CD4-positive, CD25-positive, alpha-beta regulatory T cell (primary cell): ENCODE results near the gene NFX1. TPM values are rescaled to one million over a fixed set of nuclear protein-coding genes. Genes with fewer than 3 reads are reported as not detected.
"Not testable (repeated sequence)": the region's sequence is repeated elsewhere in the genome, so short reads cannot be mapped to it uniquely, and the experiment has no call there.

ENCODE experiments used
- ATAC-seq, 2 donors: fragments of 150-1000 bp; cut with Tn5 transposase; one replicate each; pipeline ENCODE4 v1.10.0; 2021; ENCODE audit warnings: low read depth in 2 of 2, moderate number of reproducible peaks in 2 of 2, moderate library complexity in 1 of 2
- DNase-seq, 3 donors: peaks; one replicate each; pipeline versions ENCODE4 v3.0.0 to v3.0.0-alpha.2; 2012 to 2022; ENCODE audit warnings: mixed read lengths in 1 of 3
- H3K27ac ChIP-seq: one replicate; pipeline ENCODE4 v1.7.0; 2013; ENCODE audit warnings: mild to moderate bottlenecking, low read length; ENCODE audit not compliant: insufficient read depth, poor library complexity, severe bottlenecking
- H3K27me3 ChIP-seq: one replicate; pipeline ENCODE4 v1.7.0; 2013; ENCODE audit warnings: low read length; ENCODE audit not compliant: control insufficient read depth, insufficient read depth
- H3K36me3 ChIP-seq: one replicate; pipeline ENCODE4 v1.7.0; 2013; ENCODE audit warnings: mild to moderate bottlenecking, low read length, moderate library complexity; ENCODE audit not compliant: control insufficient read depth, insufficient read depth
- H3K4me1 ChIP-seq: 2 replicates; pipeline ENCODE4 v1.7.0; 2013; ENCODE audit warnings: mild to moderate bottlenecking, low read length; ENCODE audit not compliant: insufficient read depth, control insufficient read depth, poor library complexity, severe bottlenecking
- H3K4me3 ChIP-seq: one replicate; pipeline ENCODE4 v1.7.0; 2013; ENCODE audit warnings: low read depth, mild to moderate bottlenecking, low read length, moderate library complexity
- H3K9me3 ChIP-seq, 2 experiments: 1 replicate in 1 of 2; 2 replicates in 1 of 2; pipeline ENCODE4 v1.7.0; 2013; ENCODE audit warnings: low read length in 2 of 2, mild to moderate bottlenecking in 1 of 2, moderate library complexity in 1 of 2; ENCODE audit not compliant: control insufficient read depth in 2 of 2
- H3K27ac Mint-ChIP-seq, 3 donors: one replicate each; pipeline ENCODE4 v1.8.0; 2020 to 2022; ENCODE audit warnings: mild to moderate bottlenecking in 3 of 3, mixed read lengths in 3 of 3, moderate library complexity in 2 of 3
- H3K27me3 Mint-ChIP-seq: one replicate; pipeline ENCODE4 v1.8.0; 2022; ENCODE audit warnings: mild to moderate bottlenecking, mixed read lengths
- H3K36me3 Mint-ChIP-seq: one replicate; pipeline ENCODE4 v1.8.0; 2020; ENCODE audit warnings: mixed read lengths
- H3K4me1 Mint-ChIP-seq, 4 donors: one replicate each; pipeline ENCODE4 v1.8.0; 2020 to 2022; ENCODE audit warnings: mixed read lengths in 4 of 4, mild to moderate bottlenecking in 1 of 4
- H3K4me3 Mint-ChIP-seq, 4 donors: one replicate each; pipeline ENCODE4 v1.8.0; 2020 to 2022; ENCODE audit warnings: mild to moderate bottlenecking in 4 of 4, mixed read lengths in 4 of 4, moderate library complexity in 3 of 4
- H3K9me3 Mint-ChIP-seq, 7 donors: one replicate each; pipeline ENCODE4 v1.8.0; 2020 to 2022; ENCODE audit warnings: mixed read lengths in 7 of 7, mild to moderate bottlenecking in 3 of 7, moderate library complexity in 2 of 7
- polyA plus RNA-seq, 4 donors: library from polyadenylated mRNA; unstranded; fragments of 300-500 nt; fragmentation: Illumina TruSeq; gene quantifications; one replicate each; pipeline ENCODE4 v1.2.3, GENCODE V29; 2021
- total RNA-seq: library from RNA; stranded (reverse); gene quantifications from one replicate; pipeline ENCODE4 v1.2.3, GENCODE V29; 2022

NFX1 gene
- total and polyA plus RNA-seq, 5 donors from 2014 or later, result 19.8 to 36.8 (median 28.9) TPM

DNA sequence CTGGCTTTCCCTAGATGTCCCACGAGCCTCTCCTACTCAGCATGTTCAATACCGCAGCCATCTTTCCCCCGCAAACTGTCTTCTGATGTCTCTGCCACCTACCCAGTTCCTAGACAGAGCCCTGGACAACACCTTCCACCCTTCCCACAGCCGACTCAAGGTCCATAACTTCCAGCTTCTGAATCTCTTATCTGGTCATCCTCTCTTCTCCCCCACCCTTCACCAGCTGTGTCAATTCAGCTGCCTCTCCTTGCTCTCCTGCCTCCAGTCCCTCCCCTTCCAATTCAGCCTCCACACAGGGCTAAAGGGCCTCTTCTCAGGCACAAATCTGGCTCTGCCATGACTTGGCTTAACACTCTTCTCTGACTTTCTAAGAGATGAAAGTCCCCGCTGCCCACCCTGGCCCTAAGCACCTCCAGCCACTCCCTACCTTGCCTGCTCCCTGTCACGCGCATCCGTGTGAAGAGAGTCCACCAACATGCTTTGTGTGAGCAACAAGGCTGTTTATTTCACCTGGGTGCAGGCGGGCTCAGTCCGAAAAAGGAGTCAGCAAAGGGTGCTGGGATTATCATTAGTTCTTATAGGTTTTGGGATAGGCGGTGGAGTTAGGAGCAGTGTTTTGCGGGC lies 86.9 kb downstream of the NFX1 start:
- no peak overlapping the region for H3K27ac ChIP-seq
- Mint-ChIP-seq H3K27ac (peak overlapping the region in 1 of 3 donors; percentile 31), H3K27me3 (no peaks in the 10 kb centered on the region), H3K4me3 (no peak overlapping the region), H3K9me3 (peaks cover 0 to 1% (median 0%) of the 10 kb centered on the region in 7 donors), H3K4me1 (peaks cover 0 to 9% (median 3%) of the 10 kb centered on the region in 4 donors), H3K36me3 (peaks cover 4% of the 10 kb centered on the region)
- no peaks in the 10 kb centered on the region for H3K27me3 ChIP-seq
- H3K36me3 ChIP-seq, result no peaks in the 10 kb centered on the region
- no peak for DNase-seq
- ATAC-seq, result no peak
- H3K4me1 ChIP-seq, result no peaks in the 10 kb centered on the region
- no peaks in the 10 kb centered on the region for H3K9me3 ChIP-seq
- no peak overlapping the region for H3K4me3 ChIP-seq

DNA sequence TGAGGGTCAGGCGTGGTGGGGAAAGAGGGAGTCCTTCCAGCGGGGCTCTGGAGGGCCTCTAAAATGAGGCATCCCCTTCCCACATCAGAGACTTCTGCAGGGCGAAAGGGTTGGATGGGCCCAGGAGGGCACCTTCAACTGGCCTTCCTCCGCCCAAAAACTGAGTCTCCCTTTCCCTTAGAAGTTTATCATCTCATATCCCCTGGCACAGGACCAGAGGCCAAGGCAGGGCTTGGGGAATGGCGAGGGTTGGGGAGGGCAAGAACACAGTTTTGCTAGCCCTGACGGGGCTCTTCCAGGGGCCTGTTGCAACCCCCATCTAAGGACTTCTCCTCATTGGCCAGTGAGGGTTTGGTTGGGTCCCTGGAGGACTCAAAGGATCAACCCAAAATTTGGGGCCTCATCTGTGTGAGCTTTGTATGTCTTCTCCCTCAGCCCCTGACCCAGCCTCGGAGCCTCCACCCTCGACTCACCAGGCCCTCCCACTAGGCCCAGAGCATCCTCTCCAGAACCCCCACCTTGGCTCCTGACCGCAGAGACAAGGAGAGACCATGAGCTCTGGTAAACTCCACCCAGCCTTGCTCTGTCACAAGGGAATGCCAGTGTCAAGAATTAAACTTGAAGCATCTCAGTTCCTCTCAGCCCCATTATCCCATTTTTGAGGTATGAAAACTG lies 87.9 kb downstream of the NFX1 start:
- no peaks in the 10 kb centered on the region for H3K36me3 ChIP-seq
- H3K27me3 ChIP-seq, result no peaks in the 10 kb centered on the region
- no peaks in the 10 kb centered on the region for H3K9me3 ChIP-seq
- no peaks in the 10 kb centered on the region for H3K27me3 Mint-ChIP-seq
- no peak overlapping the region for H3K4me3 ChIP-seq
- H3K4me1 Mint-ChIP-seq, result peaks cover 0 to 9% (median 3%) of the 10 kb centered on the region in 4 donors
- H3K9me3 Mint-ChIP-seq, result peaks cover 0 to 1% (median 0%) of the 10 kb centered on the region in 7 donors
- no peak overlapping the region for H3K4me3 Mint-ChIP-seq
- no peak for DNase-seq
- no peak overlapping the region for H3K27ac Mint-ChIP-seq
- no peak overlapping the region for H3K27ac ChIP-seq
- ATAC-seq, result no peak
- H3K36me3 Mint-ChIP-seq, result no peaks in the 10 kb centered on the region
- no peaks in the 10 kb centered on the region for H3K4me1 ChIP-seq

DNA sequence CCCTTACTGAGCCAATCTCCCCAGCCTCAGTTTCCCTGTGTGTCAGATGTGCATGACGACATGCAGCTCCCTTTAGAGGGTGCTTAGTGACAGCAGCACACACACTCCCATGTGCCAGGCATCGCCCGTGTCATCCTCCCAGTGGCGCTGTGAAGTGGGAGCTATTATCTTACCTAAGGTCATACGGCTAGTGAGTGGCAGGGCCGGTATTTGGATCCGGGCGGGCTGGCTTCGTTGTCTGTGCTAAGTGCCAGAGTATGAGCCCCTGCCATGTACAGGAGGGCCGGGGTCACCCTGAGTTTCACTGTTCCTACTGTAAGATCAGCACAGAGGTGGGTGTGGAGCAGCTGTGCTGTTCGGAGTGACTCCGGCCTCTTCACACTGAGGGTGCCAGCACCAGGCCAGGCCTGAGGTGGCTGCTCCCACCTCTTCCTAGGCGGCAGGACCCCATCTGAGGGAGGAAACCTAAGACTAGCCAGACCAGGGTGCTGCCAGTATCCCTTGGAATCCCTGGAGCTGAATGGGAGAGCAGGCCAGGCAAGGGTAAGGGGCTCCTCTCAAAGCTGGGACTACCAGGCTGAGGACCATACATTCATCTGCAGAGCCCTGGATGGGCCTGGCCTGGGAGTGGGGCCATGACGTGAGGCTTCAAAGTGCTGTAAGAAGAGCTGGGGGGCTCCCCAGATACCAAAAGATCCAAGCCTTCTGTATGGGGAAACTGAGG lies 89.5 kb downstream of the NFX1 start:
- Histone ChIP-seq H3K36me3 (no peaks in the 10 kb centered on the region), H3K27me3 (no peaks in the 10 kb centered on the region), H3K27ac (no peak overlapping the region), H3K9me3 (no peaks in the 10 kb centered on the region), H3K4me1 (no peaks in the 10 kb centered on the region), H3K4me3 (no peak overlapping the region)
- no peak overlapping the region for H3K4me3 Mint-ChIP-seq
- no peaks in the 10 kb centered on the region for H3K36me3 Mint-ChIP-seq
- DNase-seq, result no peak
- peaks cover 0 to 11% (median 4%) of the 10 kb centered on the region in 4 donors for H3K4me1 Mint-ChIP-seq
- peaks cover 0 to 1% (median 0%) of the 10 kb centered on the region in 7 donors for H3K9me3 Mint-ChIP-seq
- ATAC-seq, result no peak
- H3K27me3 Mint-ChIP-seq, result no peaks in the 10 kb centered on the region
- H3K27ac Mint-ChIP-seq, result no peak overlapping the region

DNA sequence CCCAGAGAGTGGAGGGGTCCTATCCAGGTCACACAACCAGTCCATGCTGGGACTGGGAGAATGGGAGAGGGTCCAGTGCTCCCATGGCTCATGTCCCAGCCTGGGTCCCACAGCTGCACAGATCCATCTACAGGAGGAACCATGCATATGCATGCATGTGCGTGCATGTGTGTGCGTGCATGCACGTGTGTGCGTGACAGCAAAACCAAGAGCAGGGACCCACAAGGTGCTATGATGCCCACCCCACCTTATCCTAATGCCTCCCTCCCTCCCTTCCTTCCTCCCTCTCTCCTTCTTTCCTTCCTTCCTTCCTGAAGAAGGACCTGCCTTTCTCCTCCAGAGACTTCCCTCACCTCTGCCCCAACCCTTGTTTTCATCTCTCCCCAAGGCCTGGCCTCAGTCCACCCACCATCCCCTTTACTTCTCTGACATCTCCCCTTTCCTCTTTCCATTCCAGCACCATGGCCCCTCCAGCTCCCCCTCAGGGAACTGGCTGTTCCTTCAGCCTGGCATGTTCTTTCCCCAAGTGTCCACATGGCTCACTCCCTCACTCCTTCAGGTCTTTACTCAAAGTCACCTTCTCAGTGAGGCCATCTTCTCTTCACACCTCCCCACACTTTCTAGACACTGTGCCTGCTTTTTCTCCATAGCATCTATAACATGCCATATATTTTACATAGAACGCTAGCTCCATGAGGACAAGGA lies 90.2 kb downstream of the NFX1 start:
- Mint-ChIP-seq H3K36me3 (no peaks in the 10 kb centered on the region), H3K4me1 (peaks cover 0 to 6% (median 2%) of the 10 kb centered on the region in 4 donors), H3K9me3 (peaks cover 0 to 1% (median 0%) of the 10 kb centered on the region in 7 donors), H3K27ac (no peak overlapping the region), H3K27me3 (no peaks in the 10 kb centered on the region), H3K4me3 (no peak overlapping the region)
- Histone ChIP-seq H3K4me1 (no peaks in the 10 kb centered on the region), H3K27ac (no peak overlapping the region), H3K4me3 (no peak overlapping the region), H3K36me3 (no peaks in the 10 kb centered on the region), H3K9me3 (no peaks in the 10 kb centered on the region), H3K27me3 (no peaks in the 10 kb centered on the region)
- DNase-seq (no peak), ATAC-seq (no peak)

DNA sequence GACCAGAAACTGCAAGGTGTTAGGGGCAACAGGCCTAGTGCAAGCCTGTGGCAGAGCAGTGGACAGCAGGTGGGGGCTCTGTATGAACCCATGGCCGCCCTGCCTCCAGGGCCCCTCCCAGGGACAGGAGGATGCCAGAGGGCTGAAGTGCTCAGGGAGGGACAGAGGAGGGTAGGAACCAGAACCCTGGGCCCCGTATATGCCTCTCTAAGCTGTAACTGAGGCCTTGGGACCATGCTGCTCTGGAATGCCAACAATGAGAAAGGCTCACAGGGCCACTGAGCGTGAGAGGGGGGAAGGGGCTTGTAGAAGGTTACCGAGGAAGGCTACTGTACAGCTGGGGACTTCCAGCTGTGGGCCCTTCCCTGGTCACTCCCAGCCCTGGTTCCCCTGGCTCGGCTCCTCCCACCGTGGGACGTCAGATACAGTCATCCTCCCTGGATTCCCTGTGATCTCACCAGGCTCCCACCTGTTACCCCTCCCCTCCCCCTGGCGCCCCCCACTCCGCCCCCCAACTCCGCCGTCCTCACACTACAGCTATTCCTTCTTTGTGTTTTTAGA lies 91.0 kb downstream of the NFX1 start:
- no peak overlapping the region for H3K27ac Mint-ChIP-seq
- Histone ChIP-seq H3K27me3 (no peaks in the 10 kb centered on the region), H3K36me3 (no peaks in the 10 kb centered on the region), H3K27ac (no peak overlapping the region), H3K4me3 (no peak overlapping the region), H3K4me1 (no peaks in the 10 kb centered on the region), H3K9me3 (no peaks in the 10 kb centered on the region)
- H3K4me1 Mint-ChIP-seq, result peaks cover 0 to 6% (median 0%) of the 10 kb centered on the region in 4 donors
- H3K4me3 Mint-ChIP-seq, result no peak overlapping the region
- no peaks in the 10 kb centered on the region for H3K27me3 Mint-ChIP-seq
- H3K9me3 Mint-ChIP-seq, result peaks cover 0 to 1% (median 0%) of the 10 kb centered on the region in 7 donors
- DNase-seq (no peak), ATAC-seq (no peak)
- H3K36me3 Mint-ChIP-seq, result no peaks in the 10 kb centered on the region

DNA sequence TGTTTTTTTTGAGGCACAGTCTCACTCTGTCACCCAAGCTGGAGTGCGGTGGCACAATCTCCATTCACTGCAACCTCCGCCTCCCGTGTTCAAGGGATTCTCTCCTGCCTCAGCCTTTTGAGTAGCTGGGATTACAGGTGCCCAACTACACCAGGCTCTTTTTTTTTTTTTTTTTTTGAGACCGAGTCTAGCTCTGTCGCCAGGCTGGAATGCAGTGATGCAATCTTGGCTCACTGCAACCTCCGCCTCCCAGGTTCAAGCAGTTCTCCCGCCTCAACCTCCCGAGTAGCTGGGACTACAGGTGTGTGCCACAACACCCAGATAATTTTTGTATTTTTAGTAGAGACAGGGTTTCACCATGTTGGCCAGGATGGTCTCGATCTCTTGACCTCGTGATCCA lies 92.1 kb downstream of the NFX1 start:
- H3K4me3 ChIP-seq, H3K4me3 Mint-ChIP-seq, H3K36me3 Mint-ChIP-seq, H3K27ac ChIP-seq, H3K27me3 ChIP-seq, H3K4me1 ChIP-seq, H3K27ac Mint-ChIP-seq, H3K9me3 ChIP-seq, ATAC-seq, H3K4me1 Mint-ChIP-seq, DNase-seq, H3K36me3 ChIP-seq, H3K9me3 Mint-ChIP-seq, H3K27me3 Mint-ChIP-seq: not testable (repeated sequence)

DNA sequence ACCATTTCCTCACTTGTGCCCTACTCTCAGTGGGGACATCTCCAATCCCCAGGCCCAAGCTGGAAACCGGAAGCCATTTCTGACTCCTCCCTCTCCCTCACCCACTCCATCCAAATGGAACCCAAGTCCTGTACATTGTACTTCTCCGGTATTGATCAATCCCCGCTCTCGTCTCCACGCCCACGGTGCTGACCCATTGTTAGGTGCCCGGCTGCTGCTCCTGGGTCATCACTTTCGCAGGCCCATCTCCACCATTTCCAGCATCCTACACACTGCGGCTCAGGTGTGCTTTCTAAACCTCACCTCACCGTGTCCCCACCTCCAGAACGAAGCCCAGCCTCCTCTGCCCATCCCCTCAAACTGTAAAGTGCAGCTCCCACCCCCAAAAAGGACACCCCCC lies 93.1 kb downstream of the NFX1 start:
- not testable (repeated sequence) for H3K36me3 ChIP-seq, H3K9me3 ChIP-seq, H3K27me3 ChIP-seq, H3K27me3 Mint-ChIP-seq, H3K27ac ChIP-seq, DNase-seq, H3K4me3 Mint-ChIP-seq, H3K27ac Mint-ChIP-seq, H3K4me1 ChIP-seq, H3K9me3 Mint-ChIP-seq, H3K4me3 ChIP-seq, ATAC-seq, H3K4me1 Mint-ChIP-seq, H3K36me3 Mint-ChIP-seq
